ACHN (cell line): ENCODE results near the gene LRRC10B.

ENCODE experiments used
- DNase-seq: peaks from one replicate; pipeline ENCODE4 v3.0.0-alpha.2; 2015
- in situ Hi-C: cut with HindIII; loops from 2 replicates; pipeline ENCODE4 v1.10.0; 2017; ENCODE audit warnings: low sequenced_read_pairs, low pct_ligation_motif_present, low pct_unique_long_range_greater_than_20kb

Gene LRRC10B

GRCh38 chr11:61538636-61538961 lies 30.1 kb downstream of the LRRC10B start:
- DNase-seq, result no peak
- in situ Hi-C loops, result no loop called here

- no peak for DNase-seq
- in situ Hi-C loops, result no loop called here
These were observed 30.5 kb downstream of the LRRC10B start for GRCh38 chr11:61539006-61539405.

DNA sequence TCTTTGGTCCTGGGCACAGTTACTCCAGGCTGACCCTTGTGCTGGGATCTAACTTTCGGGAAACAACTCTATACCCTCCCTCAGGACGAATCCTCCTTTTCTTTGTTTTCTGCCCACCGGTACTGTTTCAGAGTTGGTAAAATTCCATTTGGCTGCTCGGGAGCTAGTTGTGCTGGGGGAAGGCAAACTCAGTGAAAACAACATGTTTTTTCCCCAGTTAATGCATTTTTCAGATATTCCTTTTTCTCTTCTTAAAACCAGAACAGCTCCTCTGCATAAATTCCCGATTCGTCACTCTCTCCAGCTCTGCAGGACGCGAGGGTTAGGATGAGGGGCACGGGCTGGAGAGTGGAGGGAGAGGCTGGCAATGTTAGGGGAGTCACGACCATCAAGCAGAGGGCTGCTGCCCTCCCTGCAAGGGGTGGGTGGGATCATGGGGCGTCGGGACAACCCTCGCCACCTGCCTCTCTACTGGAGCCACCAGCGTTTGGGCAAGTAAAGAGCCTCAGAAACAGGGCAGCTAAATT lies 31.3 kb downstream of the LRRC10B start:
- no peak for DNase-seq
- in situ Hi-C loops, result no loop called here

- in situ Hi-C loops, result no loop called here
- no peak for DNase-seq
These were observed 32.0 kb downstream of the LRRC10B start for GRCh38 chr11:61540528-61540927.

GRCh38 chr11:61541598-61541997 lies 33.0 kb downstream of the LRRC10B start:
- in situ Hi-C loops, result no loop called here
- DNase-seq, result no peak

DNA sequence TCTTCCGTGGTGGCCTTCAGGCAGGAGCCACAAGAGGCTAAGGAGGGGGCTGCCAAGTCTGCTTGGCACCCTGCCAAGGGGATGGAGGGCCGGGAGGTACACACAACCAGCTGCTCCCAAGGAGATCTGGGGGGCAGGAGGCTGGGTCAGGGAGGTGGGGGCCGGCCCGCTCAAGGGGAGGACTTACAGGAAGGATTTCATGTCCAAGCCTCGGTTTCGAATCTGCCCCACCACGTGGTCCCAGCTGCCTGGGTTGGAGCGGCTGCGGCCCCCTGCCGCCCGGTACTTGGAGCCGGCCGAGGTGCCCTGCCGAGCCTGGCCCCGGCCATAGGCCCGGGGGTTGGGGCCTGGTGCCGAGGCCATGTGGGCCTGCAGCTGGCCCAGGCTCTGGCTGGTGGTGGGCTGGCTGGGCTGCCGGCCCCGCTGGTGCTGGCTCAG lies 33.5 kb downstream of the LRRC10B start:
- DNase-seq, result no peak
- in situ Hi-C loops, result no loop called here

DNA sequence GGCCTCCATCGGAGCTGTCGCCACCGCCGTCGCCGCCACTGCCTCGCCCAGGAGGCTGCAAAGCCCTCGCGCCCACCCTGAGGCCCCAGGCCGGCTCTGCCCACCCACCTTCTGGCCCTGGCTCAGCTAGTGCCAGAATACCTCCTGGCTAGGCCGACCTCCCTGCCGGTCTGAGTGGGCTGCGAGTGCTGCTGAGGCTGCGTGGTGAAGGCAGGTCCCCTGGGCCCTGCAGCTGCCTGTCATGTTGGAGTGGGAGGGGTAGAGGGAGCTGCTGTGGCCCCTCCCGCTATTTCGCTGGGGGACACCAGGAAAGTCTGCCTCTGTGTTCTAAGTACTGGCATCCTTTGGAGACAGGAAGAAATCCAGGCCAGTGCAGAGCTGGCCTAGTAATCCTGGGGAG lies 34.2 kb downstream of the LRRC10B start:
- in situ Hi-C loops, result no loop called here
- no peak for DNase-seq

GRCh38 chr11:61543606-61544306 lies 35.2 kb downstream of the LRRC10B start:
- no peak for DNase-seq
- in situ Hi-C loops, result no loop called here

DNA sequence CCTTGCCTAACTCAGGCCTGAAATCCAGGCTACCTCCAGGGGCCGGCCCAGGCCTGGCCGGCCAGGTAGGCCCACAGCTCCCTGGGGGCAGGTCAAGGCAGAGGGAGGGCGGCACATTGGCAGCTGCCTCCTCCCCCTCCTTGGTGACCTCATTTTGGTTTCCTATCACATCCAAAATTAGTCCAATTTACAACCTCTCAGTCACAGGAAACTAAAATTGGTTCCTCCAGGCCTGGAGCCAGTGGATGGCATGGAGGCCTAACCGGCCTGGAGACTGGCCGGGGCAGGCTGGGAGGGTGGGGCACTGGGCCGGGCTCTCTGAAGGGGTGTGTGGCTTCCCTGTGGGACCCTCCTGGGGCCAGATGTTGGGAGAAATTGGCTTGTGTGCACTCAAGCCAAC lies 35.9 kb downstream of the LRRC10B start:
- DNase-seq, result no peak
- in situ Hi-C loops, result no loop called here

DNA sequence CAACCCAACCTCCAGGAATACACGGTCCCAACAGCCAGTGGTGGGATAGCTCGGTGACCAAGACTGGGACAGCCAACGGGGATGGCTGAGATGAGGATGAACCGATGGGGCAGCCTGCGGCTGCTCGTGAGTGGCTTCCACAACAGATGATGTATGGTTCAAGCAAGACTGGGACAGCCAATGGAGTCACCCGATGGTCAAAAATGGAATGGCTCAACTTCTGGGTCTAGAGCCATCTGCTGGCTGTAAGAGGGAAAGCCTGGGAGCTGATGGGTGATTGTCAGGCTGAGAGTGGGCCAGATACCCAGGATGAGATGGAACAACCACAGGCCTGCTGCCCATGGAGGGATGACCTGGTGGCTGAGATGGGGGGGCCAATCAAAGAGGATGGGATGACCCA lies 36.8 kb downstream of the LRRC10B start:
- peak; percentile 30 for DNase-seq

DNA sequence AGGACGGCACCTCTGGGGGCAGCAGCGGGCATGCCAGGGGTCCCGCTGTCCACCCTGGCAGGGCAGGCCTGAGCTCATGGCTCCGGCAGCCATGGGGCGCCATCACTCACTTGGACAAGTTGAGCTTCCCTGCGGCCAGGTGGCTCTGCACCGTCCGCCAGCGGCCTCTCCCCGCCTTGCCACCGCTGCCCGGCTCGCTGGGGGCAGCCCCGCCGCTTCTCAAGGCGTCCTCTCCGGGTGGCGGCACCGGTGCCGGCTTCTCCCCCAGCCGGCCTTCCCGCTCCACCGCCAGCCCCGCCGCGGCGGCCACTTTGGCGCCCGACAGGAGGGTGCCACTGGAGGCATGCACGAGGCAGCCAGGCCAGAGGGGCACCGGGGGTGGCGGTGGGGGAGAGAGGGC lies 37.4 kb downstream of the LRRC10B start:
- in situ Hi-C loops, result no loop called here

More for the DNA sequence above, 36.8 kb downstream of the LRRC10B start:
- in situ Hi-C loops, result no loop called here

DNA sequence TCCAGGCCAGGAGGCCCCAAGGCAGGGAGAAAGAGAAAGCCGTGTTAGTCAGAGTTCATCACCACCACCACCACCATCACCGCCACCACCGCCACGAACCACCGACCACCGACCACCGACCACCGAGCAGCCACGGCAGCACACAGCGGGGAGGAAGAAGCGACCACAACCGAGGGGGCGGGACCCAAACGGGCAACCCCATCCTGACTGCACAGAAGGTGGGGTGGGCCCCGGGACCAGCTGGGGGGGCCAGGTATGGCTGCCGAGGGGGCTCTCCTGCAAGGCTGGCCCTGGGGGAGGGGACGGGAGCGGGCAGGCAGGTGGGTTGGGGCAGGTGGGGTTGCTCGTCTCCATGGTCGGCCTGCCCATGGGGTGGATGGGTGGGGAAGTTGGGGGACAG lies 38.1 kb downstream of the LRRC10B start:
- in situ Hi-C loops, result no loop called here

More for the DNA sequence above, 37.4 kb downstream of the LRRC10B start:
- no peak for DNase-seq

DNA sequence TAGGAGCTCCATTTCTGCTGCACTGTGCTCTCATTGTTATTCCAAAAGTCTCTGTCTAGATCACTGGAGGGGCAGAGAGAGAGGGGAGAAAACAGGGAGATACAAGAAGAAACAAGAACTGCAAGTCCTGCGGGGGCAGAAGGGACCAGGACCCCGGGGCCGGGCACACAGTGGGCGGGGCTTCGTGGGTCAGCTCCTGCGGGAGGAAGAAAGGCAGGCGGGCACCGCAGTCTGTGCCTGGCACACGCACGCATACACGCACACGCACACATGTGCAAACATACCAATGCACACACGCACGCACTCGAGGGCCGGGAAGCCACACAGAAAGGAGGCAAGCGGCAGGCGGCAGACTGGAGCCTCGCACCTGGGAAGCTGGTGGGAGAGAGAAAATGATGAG lies 38.7 kb downstream of the LRRC10B start:
- in situ Hi-C loops, result no loop called here

More for the DNA sequence above, 38.1 kb downstream of the LRRC10B start:
- no peak for DNase-seq

DNA sequence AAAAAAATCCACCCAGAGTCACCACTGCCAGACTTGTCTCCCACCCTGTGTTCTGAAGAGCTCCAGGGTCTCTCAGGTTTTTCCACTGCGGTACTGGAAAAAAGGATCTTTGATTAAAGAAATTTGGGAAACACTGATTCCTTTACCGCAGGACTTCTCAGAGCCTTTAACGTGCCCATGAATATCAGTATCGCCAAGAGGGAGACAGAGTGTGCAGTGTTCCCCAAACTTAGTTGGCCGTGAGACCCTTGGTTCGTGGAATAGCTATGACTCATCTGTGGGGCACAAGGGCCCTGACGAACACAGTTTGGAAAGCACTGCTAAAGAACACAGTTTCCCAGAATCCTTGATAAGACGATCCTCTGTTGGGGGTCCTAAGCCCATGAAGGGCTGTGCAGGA lies 40.6 kb downstream of the LRRC10B start:
- in situ Hi-C loops, result no loop called here
- no peak for DNase-seq

More for the DNA sequence above, 38.7 kb downstream of the LRRC10B start:
- no peak for DNase-seq

DNA sequence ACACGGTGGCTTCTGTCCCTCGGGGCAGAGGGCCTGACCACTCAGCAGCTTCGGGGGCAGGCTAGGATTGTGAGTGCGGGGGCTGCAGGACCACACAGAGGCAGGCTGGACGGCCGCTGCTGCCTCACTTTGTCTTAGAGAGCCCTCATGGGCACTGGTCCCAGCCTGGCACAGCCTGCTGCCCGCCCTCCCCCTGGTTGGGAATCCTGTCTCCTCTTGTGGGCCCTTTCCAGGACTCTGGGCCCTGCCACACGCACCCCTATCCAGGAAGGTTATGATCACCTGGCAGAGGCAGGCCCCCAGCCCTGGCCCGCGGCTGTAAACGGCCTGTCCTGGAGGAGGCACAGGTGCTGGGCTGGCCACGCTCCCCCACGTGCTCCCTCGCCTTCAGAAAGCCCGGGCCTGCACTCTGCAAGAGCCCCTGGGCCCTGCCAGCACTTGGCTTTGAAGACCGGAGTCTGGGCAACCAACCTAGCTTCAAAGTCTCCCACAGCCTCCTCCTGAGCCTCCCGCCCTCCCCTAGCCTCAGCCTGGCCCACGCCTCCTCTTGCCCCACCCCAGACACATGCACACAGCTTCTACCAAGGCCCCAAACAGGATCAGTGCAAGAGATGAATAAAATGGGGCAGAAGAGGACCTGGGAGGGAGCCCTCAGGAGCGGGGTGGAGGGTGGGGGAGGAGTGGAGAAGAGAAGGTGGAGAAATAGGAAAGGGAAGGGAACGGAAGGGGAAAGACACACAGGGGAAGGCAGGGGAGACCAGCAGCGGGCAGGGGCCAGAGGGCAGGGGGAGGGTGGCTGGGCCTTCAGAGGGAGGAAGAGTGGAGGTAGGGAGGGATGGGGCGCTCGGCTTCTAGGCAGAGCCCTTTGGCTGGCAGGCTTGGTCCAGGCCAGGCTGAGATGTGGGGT lies 41.4 kb downstream of the LRRC10B start:
- no peak for DNase-seq
- in situ Hi-C loops, result no loop called here

DNA sequence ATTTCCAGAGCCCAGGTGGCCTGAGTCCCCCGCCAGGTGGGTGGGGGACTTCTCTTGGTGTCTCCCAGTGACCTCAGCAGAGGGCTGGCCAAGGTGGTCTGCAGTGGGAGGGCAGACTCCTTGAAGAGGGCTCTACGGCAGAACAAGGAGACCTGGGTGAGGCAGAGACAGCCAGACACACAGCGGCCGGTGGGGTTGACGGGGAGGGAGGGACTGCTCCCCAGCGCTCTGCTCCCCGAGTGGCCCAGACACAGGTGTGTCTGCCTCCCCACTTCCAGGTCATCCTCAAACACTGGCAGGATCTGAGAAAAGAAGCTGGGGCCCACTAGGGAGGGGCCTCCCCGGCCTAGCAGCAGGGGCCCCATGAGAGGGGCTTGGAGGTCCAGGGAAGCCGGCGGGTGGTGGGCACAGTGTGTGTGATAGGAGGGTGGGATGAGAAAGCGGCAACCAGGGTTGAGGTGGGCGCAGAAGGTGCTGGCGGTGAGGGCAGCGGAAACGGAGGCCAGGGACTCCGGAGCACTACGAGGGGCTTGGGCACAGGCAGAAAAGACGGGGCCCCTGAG lies 42.2 kb downstream of the LRRC10B start:
- DNase-seq, result no peak
- in situ Hi-C loops, result no loop called here

DNA sequence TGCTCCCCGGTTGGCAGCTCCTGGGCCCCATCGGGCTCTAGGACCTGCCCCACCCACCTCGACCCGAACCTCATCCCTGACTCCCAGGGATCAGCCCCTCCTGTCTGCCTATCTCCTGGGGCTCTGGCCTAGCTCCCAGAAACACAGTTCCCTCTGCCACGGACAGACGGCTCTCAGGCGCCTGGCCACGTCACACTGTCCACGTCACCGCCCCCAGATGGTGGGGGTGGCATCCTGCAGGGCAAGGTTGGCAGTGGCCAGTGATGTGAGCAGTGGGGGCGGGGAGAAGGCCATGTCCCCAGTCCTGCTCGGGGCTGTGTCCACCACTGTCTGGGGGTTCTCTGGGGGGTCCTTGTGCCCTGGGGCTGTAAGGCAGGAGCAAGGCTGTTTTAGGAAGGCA lies 43.1 kb downstream of the LRRC10B start:
- in situ Hi-C loops, result no loop called here
- DNase-seq, result peak; percentile 68

DNA sequence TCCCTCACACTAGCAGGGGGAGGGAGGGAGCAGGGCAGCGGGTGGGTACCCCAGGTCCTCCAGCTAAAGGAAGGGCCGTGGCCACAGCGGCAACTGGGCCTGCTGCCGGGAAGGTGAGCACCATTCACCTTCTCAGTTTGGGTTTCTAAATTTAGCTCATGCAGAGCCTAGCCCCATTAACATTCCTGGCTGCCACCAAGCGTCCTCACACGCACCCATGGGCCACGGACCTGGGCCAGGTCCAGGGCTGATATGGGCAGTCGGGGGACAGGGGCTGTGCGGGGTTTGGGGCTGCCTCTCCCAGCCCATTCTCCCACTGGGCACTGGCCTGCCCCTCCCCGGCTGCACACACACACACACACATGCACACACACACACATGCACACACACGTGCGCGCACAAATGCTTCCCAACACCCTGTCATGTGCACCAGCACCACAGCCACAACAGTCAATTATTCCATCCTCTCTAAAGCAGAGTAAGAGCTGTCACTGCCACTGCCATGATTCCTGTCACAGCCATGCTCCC lies 43.6 kb downstream of the LRRC10B start:
- DNase-seq, result no peak
- in situ Hi-C loops, result no loop called here
